Esophagus squamous epithelium (tissue), 5 donors: ENCODE results near the gene MOB3B. TPM values are rescaled to one million over a fixed set of nuclear protein-coding genes. Genes with fewer than 3 reads are reported as not detected.
A peak's percentile ranks its signal among the peaks of the same experiment; 100 is the strongest.
"Not testable (repeated sequence)": the region's sequence is repeated elsewhere in the genome, so short reads cannot be mapped to it uniquely, and the experiment has no call there.

ENCODE experiments used
- DNase-seq: peaks from one replicate; lab custom pipeline; 2025; lab: John Stamatoyannopoulos, UW
- H3K27ac ChIP-seq, 4 donors: fragments of 200-600 bp; sonication (generic); one replicate each; pipeline ENCODE4 v1.5.1; 2016 to 2019; ENCODE audit warnings: mild to moderate bottlenecking in 1 of 4
- H3K27me3 ChIP-seq, 4 donors: fragments of 200-600 bp; sonication (generic); 1 replicate in 3 of 4; 2 replicates in 1 of 4; pipeline versions ENCODE4 v1.5.1 to v1.6.0; 2017 to 2021; ENCODE audit warnings: antibody characterized with exemption in 1 of 4
- H3K36me3 ChIP-seq, 3 donors: fragments of 200-600 bp; sonication (generic); one replicate each; pipeline ENCODE4 v1.5.1; 2016 to 2019
- H3K4me1 ChIP-seq, 3 donors: fragments of 200-600 bp; sonication (generic); one replicate each; pipeline ENCODE4 v1.5.1; 2017 to 2019
- H3K4me3 ChIP-seq, 4 donors: fragments of 200-600 bp; sonication (generic); 1 replicate in 3 of 4; 2 replicates in 1 of 4; pipeline ENCODE4 v1.5.1; 2016 to 2019; ENCODE audit warnings: mild to moderate bottlenecking in 2 of 4, moderate library complexity in 1 of 4
- H3K9me3 ChIP-seq, 3 donors: fragments of 200-600 bp; sonication (generic); one replicate each; pipeline ENCODE4 v1.5.1; 2016 to 2019
- CTCF ChIP-seq, 6 experiments: fragments of 450-650 bp in 4 of 6; fragments of 200-600 bp in 2 of 6; sonication (generic) in 2 of 6; IDR thresholded peaks; one replicate each; pipeline ENCODE4 v1.5.1; 2016 to 2019; ENCODE audit warnings: antibody characterized with exemption in 6 of 6, mild to moderate bottlenecking in 4 of 6, moderate library complexity in 4 of 6
- POLR2A ChIP-seq, 4 donors: fragments of 450-650 bp; IDR thresholded peaks; one replicate each; pipeline ENCODE4 v1.6.1; 2017; ENCODE audit warnings: antibody characterized with exemption in 4 of 4, mild to moderate bottlenecking in 4 of 4, moderate library complexity in 3 of 4
- WGBS, 2 donors: methylation state at CpG; one replicate each; pipeline ENCODE4 v1.1.5; 2018; 5-methylcytosine and 5-hydroxymethylcytosine counted together
- intact Hi-C: fragments of 100-400 bp; cut with DNase I; formaldehyde crosslinking; loops from one replicate; pipeline ENCODE4 v1.15.0; 2022
- total RNA-seq, 4 donors: library from RNA; depleted of rRNA; stranded (reverse); fragments of >200 nt; gene quantifications; one replicate each; pipeline ENCODE4 v1.1.0, GENCODE V29; 2016
- donor health status: DM: yes; HTN: yes; CAD: no.

The MOB3B gene
- total RNA-seq, 4 donors from 2014 or later = 2.2 to 7.6 (median 5.2) TPM

- intact Hi-C loops = no loop called here
- H3K36me3 ChIP-seq = no peaks in the 10 kb centered on the region
- no peak overlapping the region for H3K27ac ChIP-seq
- H3K4me3 ChIP-seq = no peak overlapping the region
- no peaks in the 10 kb centered on the region for H3K27me3 ChIP-seq
- peaks cover 0 to 49% (median 6%) of the 10 kb centered on the region in 3 donors for H3K4me1 ChIP-seq
- no peak for DNase-seq
- TF ChIP-seq POLR2A (IDR thresholded peaks at IDR 0.05) = no peak
- no peak for TF ChIP-seq CTCF (IDR thresholded peaks at IDR 0.05)
- no peaks in the 10 kb centered on the region for H3K9me3 ChIP-seq
- WGBS, 2 donors = 66 to 90% methylated on average over 2 of the region's 2 CpGs
Measured at GRCh38 chr9:27421577-27421976, 108.0 kb downstream of the MOB3B start.

- H3K27ac ChIP-seq, H3K4me3 ChIP-seq, H3K27me3 ChIP-seq, DNase-seq, H3K36me3 ChIP-seq, H3K9me3 ChIP-seq, intact Hi-C loops: not testable (repeated sequence)
- 86 to 88% methylated on average over 3 of the region's 3 CpGs for WGBS, 2 donors
- H3K4me1 ChIP-seq = peaks cover 4 to 36% (median 6%) of the 10 kb centered on the region in 3 donors
Measured at GRCh38 chr9:27419558-27419957, 110.1 kb downstream of the MOB3B start.

GRCh38 chr9:27414220-27414761 is 115.3 kb downstream of the MOB3B start:
- peak overlapping the region in 1 of 4 donors; percentile 28 for H3K4me3 ChIP-seq
- no peak for DNase-seq

GRCh38 chr9:27413511-27414219 is 115.9 kb downstream of the MOB3B start:
- H3K4me1 ChIP-seq = peaks cover 14 to 33% (median 16%) of the 10 kb centered on the region in 3 donors
- no peak for DNase-seq
- H3K4me3 ChIP-seq = peak overlapping the region in 3 of 4 donors; percentile 27 to 53 (median 28)
- H3K36me3 ChIP-seq = no peaks in the 10 kb centered on the region
- H3K27me3 ChIP-seq = no peaks in the 10 kb centered on the region
- WGBS, 2 donors = 17 to 29% methylated on average over 6 of the region's 6 CpGs
- intact Hi-C loops = no loop called here
- peak overlapping the region; percentile 57 to 86 (median 76) for H3K27ac ChIP-seq
- TF ChIP-seq POLR2A (IDR thresholded peaks at IDR 0.05) (no peak), CTCF (IDR thresholded peaks at IDR 0.05) (no peak)
- H3K9me3 ChIP-seq = no peaks in the 10 kb centered on the region

More at GRCh38 chr9:27414220-27414761, 115.3 kb downstream of the MOB3B start:
- Histone ChIP-seq H3K36me3 (no peaks in the 10 kb centered on the region), H3K4me1 (peaks cover 13 to 30% (median 14%) of the 10 kb centered on the region in 3 donors), H3K9me3 (no peaks in the 10 kb centered on the region), H3K27me3 (no peaks in the 10 kb centered on the region), H3K27ac (peak overlapping the region; percentile 57 to 86 (median 76))
- WGBS, 2 donors = 34 to 41% methylated on average over 4 of the region's 4 CpGs
- intact Hi-C loops = no loop called here
- no peak for TF ChIP-seq CTCF (IDR thresholded peaks at IDR 0.05)
- no peak for TF ChIP-seq POLR2A (IDR thresholded peaks at IDR 0.05)

GRCh38 chr9:27412963-27413362 is 116.7 kb downstream of the MOB3B start:
- TF ChIP-seq POLR2A (IDR thresholded peaks at IDR 0.05) (no peak), CTCF (IDR thresholded peaks at IDR 0.05) (no peak)
- no peaks in the 10 kb centered on the region for H3K36me3 ChIP-seq
- WGBS, 2 donors = 15 to 25% methylated on average over 2 of the region's 2 CpGs
- peak overlapping the region; percentile 57 to 86 (median 76) for H3K27ac ChIP-seq
- intact Hi-C loops = no loop called here
- H3K4me3 ChIP-seq = peak overlapping the region in 3 of 4 donors; percentile 27 to 53 (median 28)
- H3K4me1 ChIP-seq = peaks cover 14 to 40% (median 21%) of the 10 kb centered on the region in 3 donors
- no peaks in the 10 kb centered on the region for H3K9me3 ChIP-seq
- no peaks in the 10 kb centered on the region for H3K27me3 ChIP-seq
- no peak for DNase-seq
